GM10266 (cell line): Measurements from ENCODE around the gene ZNF324B.

Experiments
- DNase-seq: peaks from one replicate; pipeline ENCODE4 v3.0.0; 2012; ENCODE audit errors: extremely low spot score
- TF ChIP-seq, protein P1 (sequence below): IDR thresholded peaks from 2 replicates; pipeline ENCODE4 v1.5.1; 2012; ENCODE audit warnings: mild to moderate bottlenecking, low read depth; ENCODE audit not compliant: control insufficient read depth, insufficient read depth; ENCODE audit errors: missing control alignments

ZNF324B gene

DNA sequence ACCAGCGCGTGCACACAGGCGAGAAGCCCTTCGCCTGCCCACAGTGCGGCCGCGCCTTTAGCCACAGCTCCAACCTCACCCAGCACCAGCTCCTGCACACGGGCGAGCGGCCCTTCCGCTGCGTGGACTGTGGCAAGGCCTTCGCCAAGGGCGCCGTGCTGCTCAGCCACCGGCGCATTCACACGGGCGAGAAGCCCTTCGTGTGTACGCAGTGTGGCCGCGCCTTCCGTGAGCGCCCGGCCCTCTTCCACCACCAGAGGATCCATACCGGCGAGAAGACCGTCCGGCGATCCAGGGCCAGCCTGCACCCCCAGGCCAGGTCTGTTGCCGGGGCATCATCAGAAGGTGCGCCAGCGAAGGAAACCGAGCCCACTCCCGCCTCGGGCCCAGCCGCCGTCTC lies 20.3 kb downstream of the ZNF324B start:
- TF ChIP-seq, protein P1, sequence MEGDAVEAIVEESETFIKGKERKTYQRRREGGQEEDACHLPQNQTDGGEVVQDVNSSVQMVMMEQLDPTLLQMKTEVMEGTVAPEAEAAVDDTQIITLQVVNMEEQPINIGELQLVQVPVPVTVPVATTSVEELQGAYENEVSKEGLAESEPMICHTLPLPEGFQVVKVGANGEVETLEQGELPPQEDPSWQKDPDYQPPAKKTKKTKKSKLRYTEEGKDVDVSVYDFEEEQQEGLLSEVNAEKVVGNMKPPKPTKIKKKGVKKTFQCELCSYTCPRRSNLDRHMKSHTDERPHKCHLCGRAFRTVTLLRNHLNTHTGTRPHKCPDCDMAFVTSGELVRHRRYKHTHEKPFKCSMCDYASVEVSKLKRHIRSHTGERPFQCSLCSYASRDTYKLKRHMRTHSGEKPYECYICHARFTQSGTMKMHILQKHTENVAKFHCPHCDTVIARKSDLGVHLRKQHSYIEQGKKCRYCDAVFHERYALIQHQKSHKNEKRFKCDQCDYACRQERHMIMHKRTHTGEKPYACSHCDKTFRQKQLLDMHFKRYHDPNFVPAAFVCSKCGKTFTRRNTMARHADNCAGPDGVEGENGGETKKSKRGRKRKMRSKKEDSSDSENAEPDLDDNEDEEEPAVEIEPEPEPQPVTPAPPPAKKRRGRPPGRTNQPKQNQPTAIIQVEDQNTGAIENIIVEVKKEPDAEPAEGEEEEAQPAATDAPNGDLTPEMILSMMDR: no peak
- no peak for DNase-seq

DNA sequence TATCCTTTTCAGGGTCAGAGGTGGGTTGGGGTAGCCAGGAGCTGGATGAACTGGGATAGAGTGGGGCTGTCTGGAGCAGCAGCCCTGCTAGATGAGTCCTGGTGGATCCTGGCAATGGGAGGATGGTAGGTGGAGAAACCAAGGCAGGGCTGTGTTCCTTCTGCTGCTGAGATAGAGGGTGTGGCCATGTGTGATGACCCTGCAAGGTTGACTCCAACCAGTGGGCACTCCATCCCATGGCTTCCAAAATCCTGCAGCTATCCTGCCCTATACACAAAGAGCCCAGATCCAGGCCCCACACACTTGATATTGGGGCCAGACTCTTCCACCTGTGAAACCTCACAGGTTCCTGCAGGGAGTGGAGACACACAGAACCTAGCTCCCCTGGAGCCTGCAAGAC lies 22.4 kb downstream of the ZNF324B start:
- TF ChIP-seq, protein P1: no peak
- no peak for DNase-seq

DNA sequence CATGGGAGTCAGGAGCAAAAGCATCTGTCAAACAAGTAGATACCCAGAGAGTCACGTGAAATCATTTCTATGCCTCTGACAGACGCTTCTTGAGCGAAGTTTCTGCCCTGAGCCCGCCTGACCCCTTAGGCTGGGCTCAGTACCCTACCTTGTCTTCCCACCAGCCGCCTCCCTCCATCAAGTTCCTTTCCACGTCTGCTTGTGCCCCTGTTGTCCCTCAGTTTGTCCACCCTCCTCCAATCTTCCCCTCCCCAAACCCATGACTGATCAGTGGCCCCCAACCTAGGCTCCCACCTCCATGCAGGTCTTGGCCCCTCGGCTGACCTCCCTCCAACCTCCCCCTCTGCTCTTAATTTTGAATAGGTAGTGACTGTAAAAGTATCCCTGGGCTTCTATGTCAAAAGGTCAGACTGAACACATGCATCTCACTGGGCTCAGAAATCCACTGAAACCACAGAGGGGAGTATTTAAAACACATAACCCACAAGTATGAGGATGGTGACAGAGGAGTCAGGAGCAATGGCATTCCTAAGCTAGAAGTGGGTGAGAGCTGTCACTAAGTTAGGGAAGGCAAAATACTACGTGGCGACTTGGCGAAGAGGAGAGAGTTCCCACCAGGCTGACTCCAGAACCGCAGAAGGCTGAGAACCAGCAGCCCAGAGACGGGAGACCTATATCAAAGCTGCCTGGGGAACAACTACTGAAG lies 23.0 kb downstream of the ZNF324B start:
- TF ChIP-seq, protein P1: no peak
- DNase-seq: no peak

DNA sequence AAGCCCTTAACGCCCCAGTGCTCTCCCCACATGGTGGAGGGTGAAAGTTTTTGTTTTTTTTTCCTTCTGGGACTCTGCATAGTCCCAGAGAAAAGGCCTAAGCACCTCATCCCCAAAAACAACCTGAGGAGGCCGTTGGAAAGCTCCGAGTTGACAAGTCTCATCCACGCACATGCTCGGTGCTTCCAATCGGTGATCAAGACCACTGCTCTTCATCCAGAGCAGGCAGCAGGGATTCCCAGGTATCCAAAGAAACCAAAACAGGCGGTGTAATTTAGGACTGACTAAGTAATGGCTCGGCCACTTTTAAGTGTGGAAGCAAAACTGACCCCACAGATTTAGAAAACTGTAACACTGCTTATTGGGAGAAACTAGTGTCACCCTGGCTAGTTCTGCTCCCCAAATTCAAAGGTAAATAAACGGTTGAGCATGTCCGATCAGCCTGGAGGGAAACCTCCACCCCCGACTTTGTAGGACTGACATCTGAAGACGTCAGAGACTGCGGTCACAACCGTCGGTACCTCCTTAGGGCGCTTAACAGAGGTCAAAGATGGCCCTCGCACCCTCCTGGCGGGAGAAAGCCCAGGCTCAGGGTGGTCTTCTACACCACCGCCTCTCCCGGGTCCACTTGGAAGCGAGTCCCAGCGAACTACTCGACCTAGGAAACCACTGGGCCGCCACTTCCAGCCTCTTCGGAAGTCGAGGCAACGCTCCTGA lies 23.7 kb downstream of the ZNF324B start:
- TF ChIP-seq, protein P1: no peak
- DNase-seq: no peak

DNA sequence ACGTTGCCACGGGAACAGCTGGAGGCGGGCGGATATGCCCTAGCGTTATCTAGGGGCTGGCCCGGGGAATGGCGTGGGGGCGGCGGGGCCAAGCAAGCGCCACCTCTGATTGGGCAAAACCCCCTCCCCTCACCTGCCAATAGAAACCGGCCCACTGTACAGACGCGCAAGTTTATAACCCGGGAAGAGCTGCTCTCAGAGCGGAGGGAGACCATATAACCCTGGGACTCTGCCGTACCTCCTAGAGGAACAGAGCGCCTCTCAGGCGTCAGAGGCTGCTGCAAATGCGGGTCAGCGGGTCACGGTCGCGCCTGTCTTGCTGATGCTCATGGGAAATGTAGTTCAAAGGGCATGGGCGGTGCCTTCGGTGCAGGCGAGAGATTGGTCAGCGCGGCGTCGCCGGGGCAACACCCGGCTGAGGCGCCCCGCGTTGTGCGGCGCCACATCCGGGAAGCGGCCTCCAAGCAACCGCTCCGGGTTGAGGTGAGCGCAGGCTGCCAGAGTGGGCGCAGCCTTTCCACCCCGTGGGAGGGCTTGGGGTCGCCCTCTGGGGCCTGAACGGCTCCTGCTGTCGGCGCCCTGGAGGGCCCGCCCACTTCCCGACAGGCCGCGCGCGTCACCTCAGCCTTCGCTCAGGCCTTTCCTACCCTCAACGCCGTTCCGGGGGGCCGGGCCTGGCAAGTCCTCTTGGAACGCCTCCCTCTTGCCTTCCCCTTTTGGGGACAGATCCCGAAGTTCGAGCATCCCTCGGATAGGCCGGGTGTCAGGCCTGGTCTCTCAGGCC lies 24.5 kb downstream of the ZNF324B start, which contains the start of gene ZNF446:
Gene ZNF446, plus strand, starts transcription at position 639 of the 784 bp plus-strand sequence. CDS start 867 bp downstream, outside the sequence.
- TF ChIP-seq, protein P1: no peak

DNA sequence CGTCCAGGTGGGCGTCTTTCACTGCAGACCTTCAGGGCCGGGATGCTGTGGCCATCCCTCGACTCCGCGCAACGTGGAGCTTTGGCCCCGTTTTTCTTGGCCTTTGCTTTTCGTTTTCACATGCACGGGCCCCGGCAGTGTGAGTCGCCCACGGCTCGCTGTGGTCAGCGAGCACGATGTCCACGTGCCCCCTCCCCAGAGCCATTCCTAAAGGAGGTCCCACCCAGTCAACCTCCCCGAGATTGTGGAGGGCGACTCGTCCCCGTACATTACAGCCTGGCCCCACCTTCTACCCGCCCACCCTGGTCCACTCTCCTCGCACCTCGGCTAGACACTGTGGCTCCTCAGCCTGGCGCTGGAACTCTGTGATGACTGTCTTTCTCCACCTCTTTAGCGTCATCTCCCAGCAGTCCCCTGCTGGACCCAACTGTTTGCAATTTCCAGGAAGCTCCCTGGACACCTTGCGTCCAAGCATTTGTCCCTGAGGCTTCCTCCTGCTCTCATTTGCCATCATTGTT lies 25.1 kb downstream of the ZNF324B start:
- TF ChIP-seq, protein P1: no peak
- no peak for DNase-seq

More for the DNA sequence above, 24.5 kb downstream of the ZNF324B start, which contains the start of gene ZNF446:
- peak; percentile 97 for DNase-seq
